GM19463 (cell line): ENCODE data around the gene BRSK1.
"Not testable (repeated sequence)": the region's sequence is repeated elsewhere in the genome, so short reads cannot be mapped to it uniquely, and the experiment has no call there.

Experiments
- ATAC-seq: cut with Tn5 transposase; IDR thresholded peaks from one replicate; pipeline ENCODE4 v1.9.1; 2021; ENCODE audit warnings: mild to moderate bottlenecking, moderate library complexity; ENCODE audit not compliant: unreplicated experiment

The BRSK1 gene

GRCh38 chr19:55325172-55325571 is 41.4 kb downstream of the BRSK1 start, which contains the start of gene TMEM150B:
TSS of gene TMEM150B (minus strand) at chr19:55325341. CDS start at chr19:55321036, 4,305 bp downstream.
- no peak for ATAC-seq

GRCh38 chr19:55328774-55329318 is 45.0 kb downstream of the BRSK1 start:
- ATAC-seq, result not testable (repeated sequence)

- ATAC-seq, result not testable (repeated sequence)
These were observed 46.0 kb downstream of the BRSK1 start for GRCh38 chr19:55329791-55330190.

- no peak for ATAC-seq
These were observed 50.1 kb downstream of the BRSK1 start for GRCh38 chr19:55333870-55334269.

GRCh38 chr19:55336101-55336500 is 52.3 kb downstream of the BRSK1 start:
- no peak for ATAC-seq

GRCh38 chr19:55339105-55339888 is 55.5 kb downstream of the BRSK1 start, which contains the start of gene KMT5C:
TSS of gene KMT5C (plus strand) at chr19:55339876. CDS start at chr19:55341937, 2,061 bp downstream.
- peak; percentile 76 for ATAC-seq

GRCh38 chr19:55339889-55340783 is 56.3 kb downstream of the BRSK1 start:
- ATAC-seq, result no peak

- ATAC-seq, result no peak
These were observed 57.0 kb downstream of the BRSK1 start for GRCh38 chr19:55340784-55341147.

GRCh38 chr19:55341171-55341588 is 57.4 kb downstream of the BRSK1 start:
- ATAC-seq, result no peak

GRCh38 chr19:55341595-55342531 is 58.1 kb downstream of the BRSK1 start:
- ATAC-seq, result no peak

- no peak for ATAC-seq
These were observed 60.6 kb downstream of the BRSK1 start for GRCh38 chr19:55344444-55344843.

- ATAC-seq, result no peak
These were observed 61.5 kb downstream of the BRSK1 start for GRCh38 chr19:55345101-55345817.

- ATAC-seq, result no peak
These were observed 62.3 kb downstream of the BRSK1 start for GRCh38 chr19:55345818-55346724.

GRCh38 chr19:55346725-55347441 is 63.1 kb downstream of the BRSK1 start:
- no peak for ATAC-seq

- ATAC-seq, result no peak
These were observed 63.7 kb downstream of the BRSK1 start for GRCh38 chr19:55347442-55348009.

- no peak for ATAC-seq
These were observed 64.7 kb downstream of the BRSK1 start for GRCh38 chr19:55348317-55349034.
